Neutrophil (primary cell): ENCODE measurements around the gene PRKCH.
"Not testable (repeated sequence)": the region's sequence is repeated elsewhere in the genome, so short reads cannot be mapped to it uniquely, and the experiment has no call there.

Experiments used
- H3K27ac ChIP-seq: fragments of 200-600 bp; sonication (generic); 2 replicates; pipeline ENCODE4 v1.5.1; 2016; ENCODE audit warnings: mild to moderate bottlenecking, moderate library complexity
- H3K27me3 ChIP-seq: fragments of 200-600 bp; sonication (generic); 2 replicates; pipeline ENCODE4 v1.6.0; 2016; ENCODE audit warnings: mild to moderate bottlenecking
- H3K36me3 ChIP-seq: fragments of 200-600 bp; sonication (generic); 2 replicates; pipeline ENCODE4 v1.5.1; 2017
- H3K4me1 ChIP-seq, 2 experiments: fragments of 200-600 bp in 1 of 2; sonication (generic) in 1 of 2; 1 replicate in 1 of 2; 2 replicates in 1 of 2; pipeline versions ENCODE4 v1.5.1 to v1.6.1; 2013 to 2016; ENCODE audit warnings: low read depth in 1 of 2, low read length in 1 of 2, mild to moderate bottlenecking in 1 of 2, moderate library complexity in 1 of 2; ENCODE audit not compliant: control insufficient read depth in 1 of 2, insufficient read depth in 1 of 2
- H3K4me3 ChIP-seq, 2 experiments: fragments of 200-600 bp in 1 of 2; sonication (generic) in 1 of 2; 1 replicate in 1 of 2; 2 replicates in 1 of 2; pipeline ENCODE4 v1.5.1; 2013 to 2016; ENCODE audit warnings: low read depth in 1 of 2, low read length in 1 of 2, mild to moderate bottlenecking in 1 of 2, moderate library complexity in 1 of 2
- H3K9me3 ChIP-seq: fragments of 200-600 bp; sonication (generic); 2 replicates; pipeline ENCODE4 v1.5.1; 2016
- TF ChIP-seq, protein P1 (sequence below): fragments of 200-600 bp; sonication (generic); IDR thresholded peaks from 2 replicates; pipeline ENCODE4 v1.5.1; 2016; ENCODE audit warnings: antibody characterized with exemption

Gene PRKCH

GRCh38 chr14:61304688-61305087, 16.7 kb upstream of the PRKCH start:
- H3K27ac ChIP-seq, result no peak overlapping the region
- H3K4me1 ChIP-seq, result no peaks in the 10 kb centered on the region
- no peaks in the 10 kb centered on the region for H3K36me3 ChIP-seq
- H3K27me3 ChIP-seq, result no peaks in the 10 kb centered on the region
- H3K9me3 ChIP-seq, result no peaks in the 10 kb centered on the region
- H3K4me3 ChIP-seq, result no peak overlapping the region
- TF ChIP-seq, protein P1, sequence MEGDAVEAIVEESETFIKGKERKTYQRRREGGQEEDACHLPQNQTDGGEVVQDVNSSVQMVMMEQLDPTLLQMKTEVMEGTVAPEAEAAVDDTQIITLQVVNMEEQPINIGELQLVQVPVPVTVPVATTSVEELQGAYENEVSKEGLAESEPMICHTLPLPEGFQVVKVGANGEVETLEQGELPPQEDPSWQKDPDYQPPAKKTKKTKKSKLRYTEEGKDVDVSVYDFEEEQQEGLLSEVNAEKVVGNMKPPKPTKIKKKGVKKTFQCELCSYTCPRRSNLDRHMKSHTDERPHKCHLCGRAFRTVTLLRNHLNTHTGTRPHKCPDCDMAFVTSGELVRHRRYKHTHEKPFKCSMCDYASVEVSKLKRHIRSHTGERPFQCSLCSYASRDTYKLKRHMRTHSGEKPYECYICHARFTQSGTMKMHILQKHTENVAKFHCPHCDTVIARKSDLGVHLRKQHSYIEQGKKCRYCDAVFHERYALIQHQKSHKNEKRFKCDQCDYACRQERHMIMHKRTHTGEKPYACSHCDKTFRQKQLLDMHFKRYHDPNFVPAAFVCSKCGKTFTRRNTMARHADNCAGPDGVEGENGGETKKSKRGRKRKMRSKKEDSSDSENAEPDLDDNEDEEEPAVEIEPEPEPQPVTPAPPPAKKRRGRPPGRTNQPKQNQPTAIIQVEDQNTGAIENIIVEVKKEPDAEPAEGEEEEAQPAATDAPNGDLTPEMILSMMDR, result no peak

DNA sequence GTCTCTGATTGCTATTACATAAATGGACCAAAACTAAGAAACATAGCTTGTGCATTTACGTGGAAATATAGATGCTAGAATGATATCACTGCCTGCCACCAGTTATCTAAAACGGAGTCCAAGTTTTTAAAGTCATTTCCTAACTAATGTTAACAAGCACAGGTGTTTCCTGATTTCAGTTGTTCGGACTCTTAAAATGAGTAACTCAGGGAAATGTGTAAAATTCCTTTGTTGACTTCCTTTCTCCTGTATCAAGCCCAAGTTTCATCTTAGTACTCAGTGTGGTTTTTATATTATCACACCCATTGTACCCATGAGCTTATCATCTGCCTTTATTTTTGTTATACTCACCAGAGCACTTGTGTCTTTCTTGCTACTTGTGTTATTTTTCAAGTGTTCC, 13.2 kb upstream of the PRKCH start:
- H3K27ac ChIP-seq, result no peak overlapping the region
- no peaks in the 10 kb centered on the region for H3K4me1 ChIP-seq

DNA sequence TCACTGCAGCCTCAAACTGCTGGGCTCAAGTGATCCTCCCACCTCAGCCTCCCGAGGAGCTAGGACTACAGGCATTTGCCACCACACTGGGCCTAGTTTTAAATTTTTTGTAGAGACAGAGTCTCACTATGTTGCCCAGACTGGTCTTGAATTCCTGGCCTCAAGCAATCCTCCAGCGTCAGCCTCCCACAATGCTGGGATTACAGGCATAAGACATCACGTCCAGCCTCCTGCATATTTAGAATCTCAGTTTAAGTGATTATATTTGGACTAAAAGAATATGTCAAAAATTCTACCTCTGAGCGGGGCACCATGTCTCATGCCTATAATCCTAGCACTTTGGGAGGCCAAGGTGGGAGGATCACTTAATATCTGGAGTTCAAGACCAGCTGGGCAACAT, 12.7 kb upstream of the PRKCH start:
- not testable (repeated sequence) for H3K4me3 ChIP-seq, H3K9me3 ChIP-seq, H3K4me1 ChIP-seq, H3K27me3 ChIP-seq, H3K36me3 ChIP-seq, H3K27ac ChIP-seq

More for the DNA sequence above, 13.2 kb upstream of the PRKCH start:
- TF ChIP-seq, protein P1, result no peak
- H3K36me3 ChIP-seq, result no peaks in the 10 kb centered on the region
- H3K9me3 ChIP-seq, result no peaks in the 10 kb centered on the region
- H3K4me3 ChIP-seq, result no peak overlapping the region
- no peaks in the 10 kb centered on the region for H3K27me3 ChIP-seq

DNA sequence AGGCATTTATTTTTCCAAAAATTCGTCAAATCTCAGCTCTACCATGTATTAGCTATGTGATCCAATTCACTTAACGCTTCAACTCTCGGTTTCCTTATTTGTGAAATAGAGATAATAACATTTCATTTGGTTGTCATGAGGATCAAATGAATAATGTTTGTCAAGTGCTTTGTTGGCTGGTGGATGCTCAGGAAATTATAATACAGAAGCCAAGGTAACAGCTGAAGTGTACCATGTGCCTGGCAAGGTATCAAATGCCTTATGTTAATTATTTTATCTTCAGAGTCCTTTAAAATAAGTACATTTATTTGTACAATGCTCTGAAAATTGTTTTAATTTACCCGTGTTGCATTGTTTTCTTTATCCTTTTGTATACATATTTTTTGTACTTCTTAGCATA, 6.1 kb upstream of the PRKCH start:
- Histone ChIP-seq H3K4me1 (no peaks in the 10 kb centered on the region), H3K9me3 (no peaks in the 10 kb centered on the region), H3K36me3 (no peaks in the 10 kb centered on the region), H3K27me3 (peaks cover 14% of the 10 kb centered on the region), H3K4me3 (no peak overlapping the region), H3K27ac (no peak overlapping the region)
- TF ChIP-seq, protein P1, result no peak

GRCh38 chr14:61319086-61319485, 2.3 kb upstream of the PRKCH start:
- TF ChIP-seq, protein P1, result no peak
- no peak overlapping the region for H3K4me3 ChIP-seq
- H3K27ac ChIP-seq, result no peak overlapping the region

DNA sequence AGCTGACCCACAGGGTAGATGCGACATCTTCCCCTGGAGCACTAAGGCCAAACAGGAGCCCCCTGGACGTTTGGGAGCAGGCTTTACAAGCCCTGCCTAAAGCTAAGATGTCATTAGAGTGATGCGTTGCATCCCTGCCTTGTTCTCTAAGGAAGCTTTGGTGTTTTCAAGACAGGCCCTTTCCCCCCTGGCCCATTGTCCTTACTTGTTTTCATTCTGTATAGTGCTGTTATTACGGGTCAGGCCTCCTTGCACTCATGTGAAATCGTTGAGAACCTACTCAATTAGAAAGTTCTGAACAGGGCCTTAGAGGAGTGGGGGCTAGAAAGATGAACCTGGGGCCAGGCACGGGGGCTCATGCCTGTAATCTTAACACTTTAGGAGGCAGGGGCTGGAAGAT, 1.7 kb upstream of the PRKCH start:
- TF ChIP-seq, protein P1, result no peak
- H3K4me1 ChIP-seq, result peaks cover 16 to 24% of the 10 kb centered on the region in 2 experiments
- H3K27me3 ChIP-seq, result peaks cover 58% of the 10 kb centered on the region
- H3K36me3 ChIP-seq, result no peaks in the 10 kb centered on the region
- H3K9me3 ChIP-seq, result no peaks in the 10 kb centered on the region
- no peak overlapping the region for H3K27ac ChIP-seq
- H3K4me3 ChIP-seq, result no peak overlapping the region

More at GRCh38 chr14:61319086-61319485, 2.3 kb upstream of the PRKCH start:
- Histone ChIP-seq H3K36me3 (no peaks in the 10 kb centered on the region), H3K4me1 (peaks cover 16 to 24% of the 10 kb centered on the region in 2 experiments), H3K27me3 (peaks cover 51% of the 10 kb centered on the region), H3K9me3 (no peaks in the 10 kb centered on the region)

DNA sequence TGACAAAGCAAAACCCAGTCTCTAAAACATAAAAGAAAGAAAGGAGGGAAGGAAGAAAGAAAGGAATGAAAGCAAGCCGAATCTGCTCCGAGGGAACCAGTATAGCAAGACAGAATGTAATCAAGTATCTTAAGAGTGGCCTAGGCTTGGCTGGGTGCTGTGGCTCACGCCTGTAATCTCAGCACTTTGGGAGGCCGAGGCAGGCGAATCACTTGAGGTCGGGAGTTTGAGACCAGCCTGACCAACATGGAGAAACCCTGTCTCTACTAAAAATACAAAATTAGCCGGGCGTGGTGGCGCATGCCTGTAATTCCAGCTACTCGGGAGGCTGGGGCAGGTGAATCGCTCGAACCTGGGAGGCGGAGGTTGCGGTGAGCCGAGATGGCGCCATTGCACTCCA, 1.2 kb upstream of the PRKCH start:
- Histone ChIP-seq H3K27me3 (peaks cover 59% of the 10 kb centered on the region), H3K4me1 (peaks cover 16 to 24% of the 10 kb centered on the region in 2 experiments)
- not testable (repeated sequence) for H3K36me3 ChIP-seq, H3K27ac ChIP-seq, H3K4me3 ChIP-seq, H3K9me3 ChIP-seq
